Measurements from ENCODE around the gene TTL.
"Not testable (repeated sequence)": the region's sequence is repeated elsewhere in the genome, so short reads cannot be mapped to it uniquely, and the experiment has no call there.

TTL gene

DNA sequence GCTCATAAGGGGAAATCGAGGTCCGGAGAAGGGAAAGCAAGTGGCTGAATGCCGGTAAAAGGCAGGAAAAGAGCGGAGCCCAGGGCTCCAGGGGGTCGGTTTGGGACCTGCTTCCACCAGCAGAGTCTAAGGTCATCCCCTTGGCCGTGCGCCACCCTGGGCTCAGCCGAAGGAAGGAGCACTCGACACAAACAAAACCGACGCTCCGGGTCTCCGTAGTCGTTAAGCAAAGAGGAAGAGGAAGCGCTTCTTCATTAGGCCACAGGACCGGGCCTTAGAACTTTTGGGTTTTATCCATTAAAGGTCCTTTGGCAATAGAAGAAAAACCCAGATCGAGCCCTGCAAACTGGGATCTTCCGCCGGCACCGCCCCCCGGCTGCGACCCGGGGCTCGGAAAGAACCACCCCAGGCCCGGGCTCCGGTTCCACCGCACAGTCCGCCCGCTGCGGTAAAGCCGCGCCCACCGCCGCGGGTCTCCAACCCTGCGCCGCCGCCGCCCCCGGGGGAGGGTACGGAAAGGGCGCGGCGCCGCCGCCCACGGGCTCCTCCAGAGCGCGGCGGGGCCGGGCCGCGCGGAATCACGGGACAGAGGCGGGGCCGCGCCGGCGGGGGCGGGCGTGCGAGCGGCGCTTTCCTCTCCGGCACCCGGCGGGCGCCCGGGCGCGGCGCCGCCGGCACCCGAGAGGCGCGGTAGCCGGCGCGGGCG lies at the start of gene TTL:
Gene TTL (plus strand): TSS at position 629 of the 706 bp plus-strand sequence. CDS start 189 bp downstream, outside the sequence.
- H3K4me1 ChIP-seq (ENCODE audit: insufficient read depth, low read length), result peaks cover 7% of the 10 kb centered on the region; the same call in 1 of the 2 replicates
- peaks cover 15% of the 10 kb centered on the region for H3K36me3 ChIP-seq (ENCODE audit: insufficient read depth, low read depth, low read length)
- H3K9ac ChIP-seq (ENCODE audit: low read depth, low read length), result peak within 1 kb of the TSS; percentile 86
- peaks cover 26% of the 10 kb centered on the region for H3K27me3 ChIP-seq (ENCODE audit: insufficient read depth, low read length)
- peak within 1 kb of the TSS; percentile 97 for H3K4me3 ChIP-seq (ENCODE audit: low read length)
- no peak within 1 kb of the TSS for H3K27ac ChIP-seq (ENCODE audit: low read length)
- no peaks in the 10 kb centered on the region for H3K9me3 ChIP-seq (ENCODE audit: insufficient read depth, low read depth, low read length)

DNA sequence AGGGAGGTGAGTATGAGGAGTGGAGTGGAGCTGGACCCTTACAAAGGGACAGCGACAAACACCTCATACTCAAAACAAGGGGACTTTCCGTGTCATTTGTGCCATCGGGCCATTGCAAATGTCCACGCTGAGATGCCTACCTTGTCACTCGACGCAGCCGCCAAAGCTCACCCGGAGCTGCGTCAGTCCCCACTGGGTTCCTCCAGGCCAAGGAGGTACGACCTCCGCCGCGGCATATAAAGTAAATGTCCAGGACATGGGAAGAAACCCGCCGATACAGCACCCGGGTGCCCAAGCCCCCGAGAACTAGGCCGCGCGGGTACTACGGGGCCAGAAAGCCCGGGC lies 49.6 kb upstream of the TTL start:
- H3K27me3 ChIP-seq (ENCODE audit: insufficient read depth, low read length); H3K9ac ChIP-seq (ENCODE audit: low read depth, low read length); H3K27ac ChIP-seq (ENCODE audit: low read length): not testable (repeated sequence)

DNA sequence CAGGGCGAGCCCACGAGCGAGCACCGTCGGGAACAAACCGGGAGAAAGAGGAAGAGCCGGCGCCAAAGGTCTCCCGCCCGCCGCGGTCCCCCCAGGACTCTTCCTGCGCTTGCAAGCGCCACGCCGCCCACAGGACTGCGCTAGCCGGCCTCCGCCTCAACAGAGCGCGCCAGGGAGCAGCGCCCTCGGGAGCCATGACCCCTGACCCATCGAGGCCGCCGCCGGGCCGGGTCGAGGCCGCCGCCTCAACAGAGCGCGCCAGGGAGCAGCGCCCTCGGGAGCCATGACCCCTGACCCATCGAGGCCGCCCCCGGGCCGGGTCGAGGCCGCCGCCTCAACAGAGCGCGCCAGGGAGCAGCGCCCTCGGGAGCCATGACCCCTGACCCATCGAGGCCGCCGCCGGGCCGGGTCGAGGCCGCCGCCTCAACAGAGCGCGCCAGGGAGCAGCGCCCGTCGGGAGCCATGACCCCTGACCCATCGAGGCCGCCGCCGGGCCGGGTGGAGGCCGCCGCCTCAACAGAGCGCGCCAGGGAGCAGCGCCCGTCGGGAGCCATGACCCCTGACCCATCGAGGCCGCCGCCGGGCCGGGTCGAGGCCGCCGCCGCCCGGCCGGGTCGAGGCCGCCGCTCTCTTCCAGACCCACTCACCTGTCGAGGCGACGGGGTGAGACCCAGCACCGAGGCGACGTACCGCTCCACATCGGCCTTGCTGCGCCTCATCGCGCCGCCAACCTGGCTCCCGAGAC lies 49.0 kb upstream of the TTL start:
- not testable (repeated sequence) for H3K9ac ChIP-seq (ENCODE audit: low read depth, low read length); H3K27me3 ChIP-seq (ENCODE audit: insufficient read depth, low read length); H3K27ac ChIP-seq (ENCODE audit: low read length)

More for the DNA sequence above, 49.6 kb upstream of the TTL start:
- H3K4me3 ChIP-seq (ENCODE audit: low read length), result peak overlapping the region; percentile 50; the same call in 1 of the 2 replicates
- H3K9me3 ChIP-seq (ENCODE audit: insufficient read depth, low read depth, low read length); H3K4me1 ChIP-seq (ENCODE audit: insufficient read depth, low read length); H3K36me3 ChIP-seq (ENCODE audit: insufficient read depth, low read depth, low read length): not testable (repeated sequence)

DNA sequence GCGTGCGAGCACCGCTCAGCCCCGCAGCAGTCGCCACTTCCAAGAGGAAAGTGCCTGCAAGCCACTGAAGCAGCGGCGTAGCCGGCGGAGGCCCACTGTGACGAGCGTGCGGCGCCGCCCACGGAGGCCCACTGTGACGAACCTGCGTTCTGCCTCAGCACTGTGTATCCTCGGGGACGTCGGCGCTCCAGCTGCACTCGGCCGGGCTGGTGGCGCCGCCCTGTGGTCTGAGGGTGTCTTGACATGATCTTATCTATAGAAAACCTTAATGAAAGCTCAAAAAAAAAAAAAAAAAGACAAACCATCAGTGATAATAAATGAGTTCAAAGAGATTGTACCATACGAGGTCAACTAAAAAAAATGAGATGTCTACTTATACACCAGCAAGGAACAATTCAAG lies 48.5 kb upstream of the TTL start, which contains the start of gene RGPD8:
Gene RGPD8 (minus strand): TSS at position 166 of the 400 bp plus-strand sequence. CDS start 192 bp downstream, outside the sequence.
- H3K27me3 ChIP-seq (ENCODE audit: insufficient read depth, low read length); H3K27ac ChIP-seq (ENCODE audit: low read length); H3K4me1 ChIP-seq (ENCODE audit: insufficient read depth, low read length); H3K9ac ChIP-seq (ENCODE audit: low read depth, low read length); H3K9me3 ChIP-seq (ENCODE audit: insufficient read depth, low read depth, low read length); H3K36me3 ChIP-seq (ENCODE audit: insufficient read depth, low read depth, low read length): not testable (repeated sequence)
- peak within 1 kb of the TSS; percentile 54; the same call in 1 of the 2 replicates for H3K4me3 ChIP-seq (ENCODE audit: low read length)

More for the DNA sequence above, 49.0 kb upstream of the TTL start:
- not testable (repeated sequence) for H3K9me3 ChIP-seq (ENCODE audit: insufficient read depth, low read depth, low read length); H3K4me1 ChIP-seq (ENCODE audit: insufficient read depth, low read length); H3K36me3 ChIP-seq (ENCODE audit: insufficient read depth, low read depth, low read length)
- H3K4me3 ChIP-seq (ENCODE audit: low read length), result peak overlapping the region; percentile 54; the same call in 1 of the 2 replicates

DNA sequence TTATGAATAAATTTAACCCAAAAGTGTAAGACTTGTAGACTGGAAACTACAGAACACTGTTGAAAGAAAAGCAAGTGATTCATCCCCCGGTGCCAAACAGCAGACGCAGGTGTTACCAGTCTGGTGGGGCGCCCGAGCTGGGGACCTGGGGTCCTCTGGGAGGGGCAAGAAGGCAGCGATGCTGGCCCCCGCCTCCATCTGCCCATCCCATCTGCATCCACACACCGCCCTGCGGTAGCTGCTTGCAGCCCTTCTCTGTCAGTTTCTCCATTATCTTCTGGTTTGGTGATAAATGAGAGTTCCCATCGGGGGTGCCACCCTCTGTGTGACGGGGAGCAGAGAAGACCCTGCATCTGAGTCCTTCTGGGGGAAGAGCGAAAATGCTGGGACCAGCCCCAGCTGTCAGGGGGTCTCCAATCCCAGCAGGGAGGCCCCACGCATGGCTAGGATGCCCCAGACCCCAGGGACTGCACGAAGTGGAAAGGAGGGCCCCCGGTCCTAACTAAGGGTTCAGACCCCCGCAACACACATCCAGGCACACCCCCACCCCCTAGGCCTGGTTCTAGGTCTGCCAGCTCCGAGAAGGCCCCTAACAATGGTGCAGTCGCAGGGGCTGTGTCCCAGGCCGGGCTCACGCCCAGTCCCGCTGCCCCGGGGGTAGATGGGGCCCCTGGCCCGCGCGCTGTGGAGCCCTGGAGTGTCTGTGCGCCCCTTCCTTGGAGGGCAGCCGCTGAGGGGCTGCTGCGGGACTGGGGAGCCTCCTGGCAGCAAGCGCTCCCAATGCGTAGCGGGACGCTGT lies 47.8 kb upstream of the TTL start:
- no peaks in the 10 kb centered on the region for H3K9me3 ChIP-seq (ENCODE audit: insufficient read depth, low read depth, low read length)
- no peaks in the 10 kb centered on the region for H3K27me3 ChIP-seq (ENCODE audit: insufficient read depth, low read length)
- no peak overlapping the region for H3K27ac ChIP-seq (ENCODE audit: low read length)
- H3K4me1 ChIP-seq (ENCODE audit: insufficient read depth, low read length), result no peaks in the 10 kb centered on the region
- H3K36me3 ChIP-seq (ENCODE audit: insufficient read depth, low read depth, low read length), result no peaks in the 10 kb centered on the region
- no peak overlapping the region for H3K4me3 ChIP-seq (ENCODE audit: low read length)
- no peak overlapping the region for H3K9ac ChIP-seq (ENCODE audit: low read depth, low read length)

DNA sequence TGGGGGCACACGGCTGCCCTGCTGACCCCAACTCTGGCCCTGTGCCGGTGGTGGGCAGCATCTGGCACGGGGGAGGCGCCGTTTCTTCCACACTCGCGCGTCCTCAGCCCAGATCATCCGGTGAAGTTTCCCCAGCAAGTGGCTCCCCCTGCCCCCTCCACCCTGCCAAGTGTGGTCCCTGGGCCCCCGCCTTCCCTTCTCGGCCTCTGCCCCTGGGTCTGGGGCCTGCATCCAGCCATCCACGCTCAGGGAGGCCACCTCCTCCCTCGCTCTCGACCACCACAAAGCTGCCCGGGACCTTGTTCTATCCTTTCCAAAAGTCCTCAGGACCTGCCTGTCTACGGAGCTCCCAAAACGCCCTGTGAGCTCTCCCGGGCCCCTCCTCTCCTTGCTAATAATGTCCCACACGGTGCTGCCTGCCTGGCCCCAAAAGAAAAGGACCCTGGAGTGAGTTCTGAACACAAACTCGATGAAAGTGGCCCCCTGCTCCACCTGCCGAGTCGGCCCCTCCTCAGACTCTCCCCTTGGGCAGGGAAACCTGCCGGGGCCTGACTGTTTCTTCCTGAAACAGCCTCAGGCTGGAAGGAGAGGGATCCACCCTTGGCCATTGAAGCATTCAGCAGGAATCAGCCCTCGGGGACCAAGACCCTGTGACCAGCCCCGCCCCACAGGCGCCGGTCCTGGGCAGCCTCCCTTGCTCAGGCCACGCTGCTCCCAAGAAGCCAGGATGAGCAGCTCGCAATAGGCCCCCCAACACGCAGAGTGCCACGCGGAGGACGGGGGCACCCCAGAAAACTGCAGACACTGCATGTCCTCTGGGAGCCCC lies 46.9 kb upstream of the TTL start:
- not testable (repeated sequence) for H3K36me3 ChIP-seq (ENCODE audit: insufficient read depth, low read depth, low read length); H3K9me3 ChIP-seq (ENCODE audit: insufficient read depth, low read depth, low read length); H3K4me3 ChIP-seq (ENCODE audit: low read length); H3K4me1 ChIP-seq (ENCODE audit: insufficient read depth, low read length); H3K27ac ChIP-seq (ENCODE audit: low read length); H3K9ac ChIP-seq (ENCODE audit: low read depth, low read length); H3K27me3 ChIP-seq (ENCODE audit: insufficient read depth, low read length)

DNA sequence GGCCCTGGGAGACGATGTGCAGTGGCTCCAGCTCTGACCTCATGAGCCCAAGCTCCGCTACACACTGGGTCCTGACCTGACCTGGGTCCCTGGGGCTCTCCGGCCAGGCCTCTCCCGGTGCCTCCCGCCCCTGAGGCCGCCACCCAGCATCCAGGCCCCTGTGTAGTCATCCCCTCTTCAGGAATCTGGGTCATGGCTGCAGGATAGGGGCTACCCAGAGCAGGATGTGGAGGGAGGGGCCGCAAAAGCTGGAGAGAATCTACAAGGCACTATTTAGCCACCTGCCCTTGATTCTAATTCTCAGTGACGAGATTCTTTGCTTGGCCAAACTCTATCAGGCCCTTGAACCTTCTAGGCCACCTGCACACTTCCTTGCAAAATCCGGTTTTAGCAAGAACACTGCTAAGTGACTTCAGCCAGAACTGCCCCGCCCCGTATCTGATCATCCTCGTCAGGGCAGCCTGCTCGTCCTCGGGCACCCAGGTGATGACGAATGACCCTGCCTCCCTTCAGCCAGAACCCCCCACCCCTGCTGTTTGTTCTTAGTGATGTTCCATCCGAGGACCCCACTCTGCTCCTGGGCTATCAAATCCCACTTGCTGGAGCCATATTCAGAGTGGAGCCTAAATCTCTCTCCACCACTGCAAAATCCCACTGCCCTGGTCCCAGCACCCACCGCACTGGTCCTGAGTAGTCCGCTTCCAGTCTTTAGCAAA lies 46.1 kb upstream of the TTL start:
- H3K36me3 ChIP-seq (ENCODE audit: insufficient read depth, low read depth, low read length); H3K9ac ChIP-seq (ENCODE audit: low read depth, low read length); H3K4me1 ChIP-seq (ENCODE audit: insufficient read depth, low read length); H3K9me3 ChIP-seq (ENCODE audit: insufficient read depth, low read depth, low read length); H3K4me3 ChIP-seq (ENCODE audit: low read length); H3K27ac ChIP-seq (ENCODE audit: low read length); H3K27me3 ChIP-seq (ENCODE audit: insufficient read depth, low read length): not testable (repeated sequence)

DNA sequence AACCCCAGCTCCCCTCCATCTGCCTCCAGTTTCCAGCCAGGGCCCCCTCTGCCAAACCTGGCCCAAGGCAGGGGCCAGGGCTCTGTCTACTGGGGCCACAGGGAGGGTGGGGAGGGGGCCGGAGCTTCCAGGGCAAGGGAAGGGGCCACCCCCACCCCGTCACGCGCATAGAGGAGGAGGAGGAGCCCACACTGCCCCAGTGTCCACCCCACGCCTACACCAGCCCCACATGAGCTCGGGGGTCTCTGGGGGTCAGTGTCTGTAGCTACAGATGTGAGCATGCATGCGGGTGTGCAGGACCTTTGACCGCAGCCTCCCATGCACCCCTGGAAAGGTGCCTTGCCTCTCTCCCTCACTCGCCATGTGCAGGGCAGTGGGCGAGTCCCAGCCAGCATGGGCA lies 45.0 kb upstream of the TTL start:
- H3K4me3 ChIP-seq (ENCODE audit: low read length); H3K9ac ChIP-seq (ENCODE audit: low read depth, low read length); H3K27me3 ChIP-seq (ENCODE audit: insufficient read depth, low read length); H3K9me3 ChIP-seq (ENCODE audit: insufficient read depth, low read depth, low read length); H3K36me3 ChIP-seq (ENCODE audit: insufficient read depth, low read depth, low read length); H3K27ac ChIP-seq (ENCODE audit: low read length); H3K4me1 ChIP-seq (ENCODE audit: insufficient read depth, low read length): not testable (repeated sequence)

DNA sequence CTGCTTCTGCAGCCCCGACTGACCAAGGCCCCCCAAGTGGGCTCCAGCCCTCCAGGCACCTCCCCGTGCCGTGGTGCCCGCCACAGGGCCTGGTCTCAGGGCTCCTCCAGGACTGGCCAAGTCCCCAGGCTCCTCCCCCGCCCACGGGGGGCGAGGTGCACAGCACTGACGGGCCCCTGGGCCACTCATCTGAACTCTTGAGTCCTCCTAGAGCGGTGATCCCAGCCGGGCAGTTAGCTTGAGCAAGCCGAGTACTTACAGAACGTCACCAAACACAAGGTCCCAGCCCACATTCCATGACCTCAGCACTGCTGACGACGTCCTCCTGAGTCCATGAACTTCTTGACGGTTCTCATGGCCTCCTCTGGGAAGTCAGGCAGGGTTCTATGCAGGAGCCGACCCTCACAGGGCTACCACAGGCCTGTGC lies 44.5 kb upstream of the TTL start:
- H3K27me3 ChIP-seq (ENCODE audit: insufficient read depth, low read length); H3K4me3 ChIP-seq (ENCODE audit: low read length); H3K9me3 ChIP-seq (ENCODE audit: insufficient read depth, low read depth, low read length); H3K4me1 ChIP-seq (ENCODE audit: insufficient read depth, low read length); H3K36me3 ChIP-seq (ENCODE audit: insufficient read depth, low read depth, low read length); H3K27ac ChIP-seq (ENCODE audit: low read length); H3K9ac ChIP-seq (ENCODE audit: low read depth, low read length): not testable (repeated sequence)

DNA sequence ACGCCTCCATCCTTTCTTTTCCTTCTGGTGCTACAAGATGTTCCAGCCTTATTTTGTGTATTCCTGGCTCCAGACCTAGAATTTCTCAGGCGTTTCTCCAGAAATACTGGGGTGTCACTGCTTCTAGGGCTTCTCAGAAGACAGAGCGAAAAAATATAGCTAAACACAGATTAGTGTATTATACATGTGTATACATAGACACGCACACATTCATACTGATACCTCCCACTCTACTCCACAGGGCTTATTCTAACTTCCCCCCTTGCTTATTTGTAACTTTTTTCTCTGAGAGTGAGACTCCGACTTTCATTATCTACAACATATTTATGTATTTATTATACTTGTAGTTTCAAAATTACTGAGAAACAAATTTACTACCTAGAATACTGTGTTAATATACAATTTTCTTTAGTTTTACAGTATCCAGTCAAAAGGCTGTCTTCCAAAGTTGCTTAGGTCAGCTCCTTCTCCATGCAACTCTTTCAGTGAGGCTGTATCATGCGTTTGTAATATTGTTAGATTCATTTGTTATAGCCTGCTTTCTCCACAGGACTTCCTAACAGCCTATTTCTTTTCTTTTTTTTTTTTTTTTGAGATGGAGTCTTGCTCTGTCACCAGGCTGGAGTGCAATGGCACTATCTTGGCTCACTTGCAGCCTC lies 43.2 kb upstream of the TTL start:
- not testable (repeated sequence) for H3K27me3 ChIP-seq (ENCODE audit: insufficient read depth, low read length); H3K27ac ChIP-seq (ENCODE audit: low read length); H3K4me1 ChIP-seq (ENCODE audit: insufficient read depth, low read length); H3K36me3 ChIP-seq (ENCODE audit: insufficient read depth, low read depth, low read length); H3K9ac ChIP-seq (ENCODE audit: low read depth, low read length); H3K9me3 ChIP-seq (ENCODE audit: insufficient read depth, low read depth, low read length); H3K4me3 ChIP-seq (ENCODE audit: low read length)
